Uterus (tissue), 4 donors: ENCODE measurements around the gene TPPP. TPM values are rescaled to one million over a fixed set of nuclear protein-coding genes. Genes with fewer than 3 reads are reported as not detected.

Experiments used
- DNase-seq, 2 donors: peaks; one replicate each; pipeline ENCODE4 v3.0.0-alpha.2; 2019 to 2020
- H3K27ac ChIP-seq, 2 donors: fragments of 200-600 bp; sonication (generic); 1 replicate in 1 of 2; 2 replicates in 1 of 2; pipeline ENCODE4 v1.5.1; 2016 to 2018
- H3K27me3 ChIP-seq, 2 donors: fragments of 200-600 bp; sonication (generic); one replicate each; pipeline ENCODE4 v1.5.1; 2018 to 2019; ENCODE audit warnings: control low read depth in 1 of 2
- H3K36me3 ChIP-seq, 2 donors: fragments of 200-600 bp; sonication (generic); one replicate each; pipeline ENCODE4 v1.5.1; 2019; ENCODE audit warnings: control low read depth in 1 of 2
- H3K4me1 ChIP-seq, 2 donors: fragments of 200-600 bp; sonication (generic); one replicate each; pipeline ENCODE4 v1.5.1; 2018 to 2019; ENCODE audit warnings: control low read depth in 1 of 2
- H3K4me3 ChIP-seq, 2 donors: fragments of 200-600 bp; sonication (generic); 1 replicate in 1 of 2; 2 replicates in 1 of 2; pipeline ENCODE4 v1.5.1; 2018 to 2019; ENCODE audit warnings: mild to moderate bottlenecking in 1 of 2
- H3K9me3 ChIP-seq, 2 donors: fragments of 200-600 bp; sonication (generic); one replicate each; pipeline ENCODE4 v1.5.1; 2019; ENCODE audit warnings: control low read depth in 1 of 2
- POLR2A ChIP-seq, 2 donors: fragments of 450-650 bp; IDR thresholded peaks; one replicate each; pipeline ENCODE4 v1.6.1; 2016; ENCODE audit warnings: antibody characterized with exemption in 2 of 2, mild to moderate bottlenecking in 1 of 2, moderate library complexity in 1 of 2
- intact Hi-C: fragments of 100-400 bp; cut with DNase I; formaldehyde crosslinking; loops from one replicate; pipeline ENCODE4 v1.15.1; 2023; ENCODE audit warnings: low total_unique reads
- total RNA-seq, 4 donors: library from RNA; depleted of rRNA in 3 of 4; stranded (reverse); fragments of >200 nt in 3 of 4; gene quantifications; one replicate each; pipeline versions ENCODE4 v1.1.0 to v1.2.4, GENCODE V29; 2014 to 2023
- TF ChIP-seq, protein P1 (sequence below), 4 experiments: fragments of 200-600 bp in 2 of 4; fragments of 450-650 bp in 2 of 4; sonication (generic) in 2 of 4; IDR thresholded peaks; one replicate each; pipeline ENCODE4 v1.5.1; 2016 to 2019; ENCODE audit warnings: antibody characterized with exemption in 4 of 4, mild to moderate bottlenecking in 2 of 4, moderate library complexity in 1 of 4
- donor health status: DM: yes; HTN: yes; CAD: no.

TPPP gene
- total RNA-seq, 4 donors from 2014 or later: 0.26 to 8.0 (median 1.0) TPM

DNA sequence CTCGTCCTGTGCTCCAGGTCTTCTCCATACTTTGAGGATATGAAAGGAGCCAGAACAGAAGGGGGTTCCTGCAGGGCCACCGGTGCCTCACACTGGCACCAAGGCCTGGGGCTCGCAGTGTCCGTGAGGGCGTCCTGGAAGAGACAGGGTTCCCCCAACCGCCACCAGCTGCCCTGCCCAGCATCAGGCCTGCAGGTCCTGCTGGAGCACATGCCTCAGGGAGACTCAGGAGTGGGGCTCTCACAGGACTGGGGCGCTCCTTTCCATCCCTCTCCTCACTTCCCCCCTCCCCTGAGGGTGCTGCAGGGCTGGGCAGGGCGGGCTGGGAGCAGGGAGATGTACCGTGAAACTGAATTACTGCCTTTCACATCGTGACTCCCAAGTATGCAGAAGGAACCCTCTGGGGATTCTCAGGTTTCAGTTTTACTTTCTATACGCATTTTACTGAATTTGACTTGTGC is 49.3 kb downstream of the TPPP start:
- no peaks in the 10 kb centered on the region for H3K4me1 ChIP-seq
- no peak for DNase-seq
- H3K27ac ChIP-seq: no peak overlapping the region
- H3K27me3 ChIP-seq: no peaks in the 10 kb centered on the region
- TF ChIP-seq, protein P1, sequence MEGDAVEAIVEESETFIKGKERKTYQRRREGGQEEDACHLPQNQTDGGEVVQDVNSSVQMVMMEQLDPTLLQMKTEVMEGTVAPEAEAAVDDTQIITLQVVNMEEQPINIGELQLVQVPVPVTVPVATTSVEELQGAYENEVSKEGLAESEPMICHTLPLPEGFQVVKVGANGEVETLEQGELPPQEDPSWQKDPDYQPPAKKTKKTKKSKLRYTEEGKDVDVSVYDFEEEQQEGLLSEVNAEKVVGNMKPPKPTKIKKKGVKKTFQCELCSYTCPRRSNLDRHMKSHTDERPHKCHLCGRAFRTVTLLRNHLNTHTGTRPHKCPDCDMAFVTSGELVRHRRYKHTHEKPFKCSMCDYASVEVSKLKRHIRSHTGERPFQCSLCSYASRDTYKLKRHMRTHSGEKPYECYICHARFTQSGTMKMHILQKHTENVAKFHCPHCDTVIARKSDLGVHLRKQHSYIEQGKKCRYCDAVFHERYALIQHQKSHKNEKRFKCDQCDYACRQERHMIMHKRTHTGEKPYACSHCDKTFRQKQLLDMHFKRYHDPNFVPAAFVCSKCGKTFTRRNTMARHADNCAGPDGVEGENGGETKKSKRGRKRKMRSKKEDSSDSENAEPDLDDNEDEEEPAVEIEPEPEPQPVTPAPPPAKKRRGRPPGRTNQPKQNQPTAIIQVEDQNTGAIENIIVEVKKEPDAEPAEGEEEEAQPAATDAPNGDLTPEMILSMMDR (IDR thresholded peaks at IDR 0.05): no peak
- no peak for TF ChIP-seq POLR2A (IDR thresholded peaks at IDR 0.05)
- no peaks in the 10 kb centered on the region for H3K36me3 ChIP-seq
- no peak overlapping the region for H3K4me3 ChIP-seq
- H3K9me3 ChIP-seq: no peaks in the 10 kb centered on the region
- intact Hi-C loops: no loop called here

DNA sequence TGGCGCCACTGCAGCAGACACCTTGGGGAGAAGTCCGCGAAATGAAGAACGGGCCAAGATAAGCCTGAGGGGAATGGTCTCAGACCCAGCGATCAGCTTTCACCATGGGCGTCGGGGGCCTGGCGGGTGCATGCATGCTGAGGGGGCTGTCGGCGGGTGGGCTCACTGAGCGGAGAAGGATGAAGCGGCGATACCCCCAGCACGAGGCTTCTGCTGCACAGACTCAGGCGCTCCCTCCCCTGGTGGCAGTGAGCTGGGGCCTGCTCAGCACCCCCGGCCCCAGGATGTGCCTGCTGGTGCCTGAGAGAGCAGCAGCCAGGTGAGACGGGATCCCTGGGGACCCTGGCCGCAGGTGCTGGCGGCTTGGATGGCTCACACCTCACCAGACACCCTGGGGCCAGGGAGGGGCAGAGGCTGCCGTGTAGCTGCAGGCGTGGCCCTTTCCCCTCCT is 49.8 kb downstream of the TPPP start:
- TF ChIP-seq POLR2A (IDR thresholded peaks at IDR 0.05): no peak
- TF ChIP-seq, protein P1 (IDR thresholded peaks at IDR 0.05): no peak
- no peak overlapping the region for H3K4me3 ChIP-seq
- no peaks in the 10 kb centered on the region for H3K27me3 ChIP-seq
- no peak overlapping the region for H3K27ac ChIP-seq
- no peaks in the 10 kb centered on the region for H3K9me3 ChIP-seq
- intact Hi-C loops: no loop called here
- no peak for DNase-seq
- no peaks in the 10 kb centered on the region for H3K36me3 ChIP-seq
- no peaks in the 10 kb centered on the region for H3K4me1 ChIP-seq

DNA sequence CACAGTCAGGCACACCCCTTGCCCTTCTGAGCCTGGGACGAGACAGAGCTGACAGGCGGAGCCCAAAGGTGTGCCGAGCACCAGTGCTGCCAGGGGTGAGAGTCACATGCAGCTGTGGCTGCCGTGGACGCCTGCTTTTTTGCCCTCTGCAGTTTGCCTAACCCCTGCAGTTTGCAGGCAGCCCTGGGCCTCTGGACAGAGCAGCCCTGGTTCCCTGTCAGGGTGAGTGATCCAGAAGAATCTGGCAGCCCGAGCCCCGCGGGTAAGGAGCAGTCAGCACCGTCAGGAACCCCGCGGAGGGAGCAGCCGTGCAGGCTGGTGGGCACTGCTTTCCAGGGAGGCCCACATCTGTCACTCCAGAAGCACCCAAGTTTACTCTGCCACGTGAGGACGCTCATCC is 50.7 kb downstream of the TPPP start:
- no peak for DNase-seq
- Histone ChIP-seq H3K9me3 (no peaks in the 10 kb centered on the region), H3K36me3 (no peaks in the 10 kb centered on the region), H3K4me3 (no peak overlapping the region), H3K4me1 (no peaks in the 10 kb centered on the region), H3K27me3 (no peaks in the 10 kb centered on the region), H3K27ac (no peak overlapping the region)
- intact Hi-C loops: no loop called here
- TF ChIP-seq, protein P1 (IDR thresholded peaks at IDR 0.05): no peak
- no peak for TF ChIP-seq POLR2A (IDR thresholded peaks at IDR 0.05)

DNA sequence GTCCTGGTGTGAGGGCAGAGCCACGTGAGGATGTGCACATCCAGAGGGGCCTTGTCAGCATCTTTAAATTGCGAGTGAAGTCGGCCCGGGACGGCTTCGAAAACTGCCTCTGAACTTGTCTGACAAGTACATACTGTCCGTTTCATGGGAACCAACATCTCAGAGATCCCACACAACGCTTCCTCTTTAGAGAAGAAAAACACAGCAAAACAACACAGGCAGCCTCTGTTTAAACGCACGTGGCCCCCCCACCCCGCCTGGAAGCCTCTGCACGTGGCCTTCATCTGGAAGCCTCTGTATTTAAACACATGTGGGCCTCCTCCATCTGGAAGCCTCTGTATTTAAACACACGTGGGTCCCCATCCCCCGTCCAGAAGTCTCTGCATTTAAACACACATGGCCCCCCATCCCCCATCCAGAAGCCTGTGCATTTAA is 51.8 kb downstream of the TPPP start:
- H3K27me3 ChIP-seq: no peaks in the 10 kb centered on the region
- no peaks in the 10 kb centered on the region for H3K36me3 ChIP-seq

DNA sequence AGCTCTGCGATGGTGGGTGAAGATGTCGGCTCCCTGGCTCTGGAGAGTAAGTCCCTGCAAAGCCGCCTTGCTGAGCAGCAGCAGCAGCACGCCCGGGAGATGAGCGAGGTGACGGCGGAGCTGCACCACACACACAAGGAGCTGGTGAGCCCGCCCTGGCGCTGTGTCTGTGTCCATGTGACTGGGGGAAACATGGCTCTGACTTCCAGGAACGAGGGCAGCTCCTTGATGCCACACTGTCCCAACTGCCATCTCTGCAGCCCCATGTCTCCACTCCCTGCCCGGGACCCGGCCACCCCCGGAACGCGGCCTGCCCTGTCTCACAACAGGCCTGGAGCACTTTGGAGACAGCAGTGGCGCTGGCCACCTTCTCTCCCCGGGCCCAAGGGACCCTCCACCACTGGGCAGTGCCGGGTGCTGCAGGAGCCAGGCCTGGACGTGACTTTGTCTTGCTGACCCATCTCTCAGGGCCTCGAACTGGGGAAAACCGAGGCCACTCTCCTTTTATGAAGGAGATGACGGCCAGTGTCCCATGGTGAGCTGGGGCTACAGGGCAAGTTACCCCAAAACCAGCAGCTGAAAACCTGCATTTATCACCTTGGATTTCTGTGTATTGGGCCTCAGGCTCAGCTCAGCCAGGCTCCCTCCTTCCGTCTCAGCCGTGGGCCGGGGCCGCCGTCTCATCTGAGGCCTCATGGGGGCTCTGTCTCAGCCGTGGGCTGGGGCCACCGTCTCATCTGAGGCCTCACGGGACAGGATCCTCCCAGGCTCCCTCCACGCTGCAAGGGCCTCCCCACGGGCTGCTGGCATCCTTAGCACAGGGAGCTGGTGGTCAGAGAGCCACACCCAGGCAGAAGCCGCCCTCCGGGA is 52.5 kb downstream of the TPPP start:
- H3K4me1 ChIP-seq: no peaks in the 10 kb centered on the region
- H3K36me3 ChIP-seq: no peaks in the 10 kb centered on the region
- intact Hi-C loops: no loop called here
- H3K27me3 ChIP-seq: no peaks in the 10 kb centered on the region
- H3K4me3 ChIP-seq: no peak overlapping the region
- H3K27ac ChIP-seq: no peak overlapping the region
- no peaks in the 10 kb centered on the region for H3K9me3 ChIP-seq
- no peak for DNase-seq
- TF ChIP-seq, protein P1 (IDR thresholded peaks at IDR 0.05): no peak
- no peak for TF ChIP-seq POLR2A (IDR thresholded peaks at IDR 0.05)

More for the DNA sequence above, 51.8 kb downstream of the TPPP start:
- H3K4me3 ChIP-seq: no peak overlapping the region
- no peaks in the 10 kb centered on the region for H3K4me1 ChIP-seq
- no peak for DNase-seq
- H3K27ac ChIP-seq: no peak overlapping the region
- TF ChIP-seq, protein P1 (IDR thresholded peaks at IDR 0.05): no peak
- TF ChIP-seq POLR2A (IDR thresholded peaks at IDR 0.05): no peak
- no peaks in the 10 kb centered on the region for H3K9me3 ChIP-seq
- intact Hi-C loops: no loop called here
